Tibial nerve (tissue), 4 donors: ENCODE data around the gene BRD7. TPM values are rescaled to one million over a fixed set of nuclear protein-coding genes. Genes with fewer than 3 reads are reported as not detected.

Experiments used
- DNase-seq, 2 donors: peaks; one replicate each; pipeline ENCODE4 v3.0.0-alpha.2; 2019; ENCODE audit warnings: low spot score in 2 of 2
- H3K27ac ChIP-seq, 4 donors: fragments of 200-600 bp; sonication (generic) in 3 of 4; one replicate each; pipeline ENCODE4 v1.5.1; 2017 to 2019; ENCODE audit warnings: mild to moderate bottlenecking in 1 of 4
- H3K27me3 ChIP-seq, 2 donors: fragments of 200-600 bp; sonication (generic) in 1 of 2; one replicate each; pipeline versions ENCODE4 v1.5.1 to v1.6.0; 2017 to 2019
- H3K36me3 ChIP-seq, 3 donors: fragments of 200-600 bp; sonication (generic); one replicate each; pipeline ENCODE4 v1.5.1; 2018 to 2019
- H3K4me1 ChIP-seq, 4 donors: fragments of 200-600 bp; sonication (generic) in 3 of 4; one replicate each; pipeline ENCODE4 v1.5.1; 2017 to 2019
- H3K4me3 ChIP-seq, 4 donors: fragments of 200-600 bp; sonication (generic) in 3 of 4; one replicate each; pipeline ENCODE4 v1.5.1; 2017 to 2019; ENCODE audit warnings: mild to moderate bottlenecking in 1 of 4, moderate library complexity in 1 of 4
- H3K9me3 ChIP-seq, 4 donors: fragments of 200-600 bp; sonication (generic) in 3 of 4; one replicate each; pipeline ENCODE4 v1.5.1; 2017 to 2019
- CTCF ChIP-seq, 5 experiments: fragments of 200-600 bp in 3 of 5; fragments of 450-650 bp in 2 of 5; sonication (generic) in 3 of 5; IDR thresholded peaks; one replicate each; pipeline ENCODE4 v1.5.1; 2016 to 2019; ENCODE audit warnings: antibody characterized with exemption in 5 of 5, mild to moderate bottlenecking in 3 of 5, moderate library complexity in 2 of 5
- EP300 ChIP-seq, 2 donors: sonication (generic); formaldehyde crosslinking; IDR thresholded peaks; one replicate each; pipeline ENCODE4 v1.6.1; 2017; ENCODE audit warnings: antibody characterized with exemption in 2 of 2, mild to moderate bottlenecking in 1 of 2
- POLR2A ChIP-seq, 2 donors: fragments of 450-650 bp; IDR thresholded peaks; one replicate each; pipeline ENCODE4 v1.6.1; 2017; ENCODE audit warnings: antibody characterized with exemption in 2 of 2, mild to moderate bottlenecking in 2 of 2, moderate library complexity in 2 of 2
- WGBS, 2 donors: methylation state at CpG; one replicate each; pipeline ENCODE4 v1.1.5; 2018; 5-methylcytosine and 5-hydroxymethylcytosine counted together
- total RNA-seq, 4 donors: library from RNA; depleted of rRNA; stranded (reverse); fragments of >200 nt; gene quantifications; one replicate each; pipeline ENCODE4 v1.1.0, GENCODE V29; 2016

The BRD7 gene
- total RNA-seq, 4 donors from 2014 or later = 35.4 to 55.7 (median 41.6) TPM

- TF ChIP-seq POLR2A (IDR thresholded peaks at IDR 0.05) = no peak
- TF ChIP-seq EP300 (IDR thresholded peaks at IDR 0.05) = no peak
- TF ChIP-seq CTCF (IDR thresholded peaks at IDR 0.05) = no peak
- Histone ChIP-seq H3K9me3 (no peaks in the 10 kb centered on the region), H3K36me3 (no peaks in the 10 kb centered on the region), H3K27me3 (no peaks in the 10 kb centered on the region), H3K4me3 (no peak overlapping the region), H3K4me1 (peaks cover 0 to 20% (median 5%) of the 10 kb centered on the region in 4 donors), H3K27ac (peak overlapping the region in 1 of 4 donors; percentile 86)
- WGBS, 2 donors = 82 to 97% methylated on average over 5 of the region's 5 CpGs
- DNase-seq = no peak
Measured at GRCh38 chr16:50272687-50273381, 96.0 kb downstream of the BRD7 start.

- DNase-seq = no peak
Measured at GRCh38 chr16:50272111-50272571, 96.6 kb downstream of the BRD7 start.

GRCh38 chr16:50271148-50272041 lies 97.4 kb downstream of the BRD7 start:
- TF ChIP-seq CTCF (IDR thresholded peaks at IDR 0.05) (no peak), POLR2A (IDR thresholded peaks at IDR 0.05) (no peak), EP300 (IDR thresholded peaks at IDR 0.05) (no peak)
- Histone ChIP-seq H3K27ac (no peak overlapping the region), H3K27me3 (no peaks in the 10 kb centered on the region), H3K4me3 (no peak overlapping the region), H3K9me3 (no peaks in the 10 kb centered on the region), H3K36me3 (no peaks in the 10 kb centered on the region), H3K4me1 (peaks cover 0 to 29% (median 14%) of the 10 kb centered on the region in 4 donors)
- no peak for DNase-seq
- 73 to 83% methylated on average over 15 of the region's 15 CpGs for WGBS, 2 donors

More at GRCh38 chr16:50272111-50272571, 96.6 kb downstream of the BRD7 start:
- Histone ChIP-seq H3K4me3 (no peak overlapping the region), H3K27ac (no peak overlapping the region), H3K4me1 (peaks cover 0 to 22% (median 9%) of the 10 kb centered on the region in 4 donors), H3K27me3 (no peaks in the 10 kb centered on the region), H3K9me3 (no peaks in the 10 kb centered on the region), H3K36me3 (no peaks in the 10 kb centered on the region)
- TF ChIP-seq EP300 (IDR thresholded peaks at IDR 0.05) (no peak), POLR2A (IDR thresholded peaks at IDR 0.05) (no peak), CTCF (IDR thresholded peaks at IDR 0.05) (no peak)
- WGBS, 2 donors = 72 to 75% methylated on average over 6 to 7 of the region's 7 CpGs

GRCh38 chr16:50270510-50271147 lies 98.2 kb downstream of the BRD7 start:
- Histone ChIP-seq H3K4me3 (no peak overlapping the region), H3K9me3 (no peaks in the 10 kb centered on the region), H3K27me3 (no peaks in the 10 kb centered on the region), H3K4me1 (peaks cover 0 to 35% (median 18%) of the 10 kb centered on the region in 4 donors), H3K27ac (no peak overlapping the region), H3K36me3 (no peaks in the 10 kb centered on the region)
- 91 to 95% methylated on average over 13 of the region's 13 CpGs for WGBS, 2 donors
- no peak for TF ChIP-seq CTCF (IDR thresholded peaks at IDR 0.05)
- TF ChIP-seq EP300 (IDR thresholded peaks at IDR 0.05) = no peak
- TF ChIP-seq POLR2A (IDR thresholded peaks at IDR 0.05) = no peak
- no peak for DNase-seq
